GM20000 (cell line): ENCODE results near the gene ABCB9.

Experiments
- DNase-seq: peaks from one replicate; pipeline ENCODE4 v3.0.0; 2012; ENCODE audit warnings: low spot score
- CTCF ChIP-seq: IDR thresholded peaks from 2 replicates; pipeline ENCODE4 v1.5.1; 2012; ENCODE audit warnings: mild to moderate bottlenecking, control low read depth; ENCODE audit errors: extremely low read depth, missing control alignments

Gene ABCB9

GRCh38 chr12:122884091-122884826 is 82.0 kb downstream of the ABCB9 start:
- no peak for DNase-seq
- TF ChIP-seq CTCF = no peak

- DNase-seq = no peak
- TF ChIP-seq CTCF = no peak
These were observed 83.2 kb downstream of the ABCB9 start for GRCh38 chr12:122882908-122883558.

GRCh38 chr12:122880668-122881067 is 85.6 kb downstream of the ABCB9 start:
- TF ChIP-seq CTCF = no peak
- no peak for DNase-seq

GRCh38 chr12:122880155-122880667 is 86.1 kb downstream of the ABCB9 start:
- no peak for TF ChIP-seq CTCF
- DNase-seq = no peak
